Peyer's patch (tissue), 4 donors: ENCODE measurements around the gene LINGO3.

ENCODE experiments used
- POLR2A ChIP-seq, 2 donors: fragments of 450-650 bp; IDR thresholded peaks; one replicate each; pipeline ENCODE4 v1.5.1; 2017; ENCODE audit warnings: antibody characterized with exemption in 2 of 2, mild to moderate bottlenecking in 2 of 2, moderate library complexity in 2 of 2
- TF ChIP-seq, protein P1 (sequence below), 6 experiments: fragments of 450-650 bp in 4 of 6; fragments of 200-600 bp in 2 of 6; sonication (generic) in 1 of 6; IDR thresholded peaks; one replicate each; pipeline ENCODE4 v1.5.1; 2017 to 2019; ENCODE audit warnings: antibody characterized with exemption in 6 of 6, mild to moderate bottlenecking in 3 of 6, moderate library complexity in 1 of 6

DNA sequence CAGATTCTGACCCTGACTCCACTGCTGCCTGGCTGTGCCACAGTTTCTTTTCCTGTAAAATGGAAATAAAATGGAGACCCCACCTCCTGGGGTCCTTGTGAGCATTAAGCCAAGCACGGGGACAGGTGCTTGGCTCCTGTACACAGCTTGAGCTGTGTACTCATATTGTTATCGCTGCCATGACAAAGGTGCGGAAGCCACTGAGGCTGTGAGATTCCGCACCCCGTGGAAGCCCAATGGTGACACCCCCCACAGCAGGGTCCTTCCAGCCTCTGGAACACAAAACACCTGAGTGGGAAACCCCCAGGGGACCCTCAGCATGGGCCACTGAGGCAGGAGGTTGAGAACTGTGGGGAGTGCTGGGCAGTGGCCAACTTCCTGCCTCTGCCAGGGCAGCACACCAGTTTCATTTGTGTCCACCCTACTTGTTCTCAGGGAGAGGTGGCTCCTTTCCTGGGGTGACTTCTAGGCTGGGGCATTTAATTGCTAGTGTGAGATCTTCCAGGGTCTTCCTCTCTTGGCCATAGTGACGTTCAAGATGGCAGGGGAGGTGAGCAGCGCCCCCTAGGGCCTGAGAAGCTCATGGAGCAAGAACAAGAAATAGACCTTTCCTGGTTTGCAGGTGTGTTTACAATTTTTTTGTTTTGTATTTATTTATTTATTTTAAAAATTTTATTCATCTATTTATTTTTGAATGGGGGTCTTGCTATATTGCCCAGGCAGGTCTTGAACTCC, 46.3 kb downstream of the LINGO3 start:
- TF ChIP-seq, protein P1, sequence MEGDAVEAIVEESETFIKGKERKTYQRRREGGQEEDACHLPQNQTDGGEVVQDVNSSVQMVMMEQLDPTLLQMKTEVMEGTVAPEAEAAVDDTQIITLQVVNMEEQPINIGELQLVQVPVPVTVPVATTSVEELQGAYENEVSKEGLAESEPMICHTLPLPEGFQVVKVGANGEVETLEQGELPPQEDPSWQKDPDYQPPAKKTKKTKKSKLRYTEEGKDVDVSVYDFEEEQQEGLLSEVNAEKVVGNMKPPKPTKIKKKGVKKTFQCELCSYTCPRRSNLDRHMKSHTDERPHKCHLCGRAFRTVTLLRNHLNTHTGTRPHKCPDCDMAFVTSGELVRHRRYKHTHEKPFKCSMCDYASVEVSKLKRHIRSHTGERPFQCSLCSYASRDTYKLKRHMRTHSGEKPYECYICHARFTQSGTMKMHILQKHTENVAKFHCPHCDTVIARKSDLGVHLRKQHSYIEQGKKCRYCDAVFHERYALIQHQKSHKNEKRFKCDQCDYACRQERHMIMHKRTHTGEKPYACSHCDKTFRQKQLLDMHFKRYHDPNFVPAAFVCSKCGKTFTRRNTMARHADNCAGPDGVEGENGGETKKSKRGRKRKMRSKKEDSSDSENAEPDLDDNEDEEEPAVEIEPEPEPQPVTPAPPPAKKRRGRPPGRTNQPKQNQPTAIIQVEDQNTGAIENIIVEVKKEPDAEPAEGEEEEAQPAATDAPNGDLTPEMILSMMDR (IDR thresholded peaks at IDR 0.05), result peak in 4 of 6 experiments; percentile 45 to 62 (median 54)
- no peak for TF ChIP-seq POLR2A (IDR thresholded peaks at IDR 0.05)
